NCI-H2227 (cell line): Measurements from ENCODE around the gene CPEB2.

Experiments
- DNase-seq: peaks from one replicate; lab custom pipeline; 2025; ENCODE audit not compliant: unreplicated experiment; lab: John Stamatoyannopoulos, UW

Gene CPEB2

DNA sequence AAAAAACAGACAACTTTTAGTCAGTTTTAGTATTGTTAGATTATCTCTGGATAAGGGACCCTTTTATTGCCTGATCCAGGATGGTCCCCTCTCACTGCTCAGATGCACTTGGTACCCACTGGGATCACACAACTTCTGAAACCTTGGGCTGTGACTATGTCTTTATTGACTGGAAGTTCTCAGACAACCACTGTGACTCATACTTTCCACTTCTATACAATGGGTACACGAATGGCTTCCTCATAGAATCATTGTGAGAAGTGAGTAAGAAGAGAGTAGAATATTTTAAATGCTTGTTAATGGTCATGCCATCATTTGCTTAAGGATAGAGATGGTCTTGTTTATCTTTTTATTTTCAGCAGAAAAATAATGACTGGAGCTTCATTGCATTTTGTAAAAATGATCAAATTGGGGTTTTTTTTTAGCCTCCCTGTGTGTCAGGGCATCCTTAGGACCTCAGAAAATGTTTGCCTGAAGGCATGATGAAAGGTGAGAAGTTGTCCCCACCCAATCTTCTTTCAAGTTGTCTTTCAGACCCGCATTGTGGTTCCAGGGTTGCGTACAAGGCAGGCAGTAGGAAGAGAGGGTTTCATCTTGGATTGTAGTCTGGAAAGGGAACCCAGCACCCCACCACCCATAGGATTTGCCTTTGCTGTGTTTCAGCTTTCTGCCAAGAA is 115.1 kb downstream of the CPEB2 start:
- no peak for DNase-seq

DNA sequence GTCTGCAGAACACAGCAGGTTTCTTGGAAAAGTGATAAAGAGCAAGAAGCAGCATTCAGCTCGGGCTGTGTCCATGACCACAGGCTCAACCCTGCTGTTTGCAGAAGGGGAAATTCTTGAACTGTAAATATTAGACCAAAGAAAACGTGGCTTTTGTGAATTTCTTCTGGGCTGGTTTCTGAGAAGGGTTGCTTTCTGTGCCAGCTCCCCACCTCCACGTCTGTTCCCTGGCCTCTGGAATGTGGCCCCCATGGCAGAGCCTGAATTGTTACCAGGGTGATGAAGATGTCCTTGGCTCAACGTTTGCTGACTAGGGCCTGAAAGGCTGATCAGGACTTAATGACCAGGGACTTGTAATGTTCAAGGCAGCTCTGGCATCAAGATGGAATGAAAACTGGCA is 116.0 kb downstream of the CPEB2 start:
- DNase-seq: no peak
